ENCODE results near the gene EEF1A1.

Gene EEF1A1

GRCh38 chr6:73511796-73512195, 9.0 kb downstream of the EEF1A1 start (continued):
- TF ChIP-seq ZNF660 (tag by site-specific recombination; IDR thresholded peaks at IDR 0.05), result no peak
- TF ChIP-seq, protein P1, sequence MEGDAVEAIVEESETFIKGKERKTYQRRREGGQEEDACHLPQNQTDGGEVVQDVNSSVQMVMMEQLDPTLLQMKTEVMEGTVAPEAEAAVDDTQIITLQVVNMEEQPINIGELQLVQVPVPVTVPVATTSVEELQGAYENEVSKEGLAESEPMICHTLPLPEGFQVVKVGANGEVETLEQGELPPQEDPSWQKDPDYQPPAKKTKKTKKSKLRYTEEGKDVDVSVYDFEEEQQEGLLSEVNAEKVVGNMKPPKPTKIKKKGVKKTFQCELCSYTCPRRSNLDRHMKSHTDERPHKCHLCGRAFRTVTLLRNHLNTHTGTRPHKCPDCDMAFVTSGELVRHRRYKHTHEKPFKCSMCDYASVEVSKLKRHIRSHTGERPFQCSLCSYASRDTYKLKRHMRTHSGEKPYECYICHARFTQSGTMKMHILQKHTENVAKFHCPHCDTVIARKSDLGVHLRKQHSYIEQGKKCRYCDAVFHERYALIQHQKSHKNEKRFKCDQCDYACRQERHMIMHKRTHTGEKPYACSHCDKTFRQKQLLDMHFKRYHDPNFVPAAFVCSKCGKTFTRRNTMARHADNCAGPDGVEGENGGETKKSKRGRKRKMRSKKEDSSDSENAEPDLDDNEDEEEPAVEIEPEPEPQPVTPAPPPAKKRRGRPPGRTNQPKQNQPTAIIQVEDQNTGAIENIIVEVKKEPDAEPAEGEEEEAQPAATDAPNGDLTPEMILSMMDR (tag by site-specific recombination; IDR thresholded peaks at IDR 0.05), result no peak
- no peak for TF ChIP-seq ZNF221 (tag by site-specific recombination; IDR thresholded peaks at IDR 0.05; ENCODE audit: borderline replicate concordance)
- TF ChIP-seq ZNF16 (tag by site-specific recombination; IDR thresholded peaks at IDR 0.05; ENCODE audit: low read depth), result no peak
- no peak for TF ChIP-seq ZNF830 (tag by site-specific recombination; IDR thresholded peaks at IDR 0.05; ENCODE audit: low read depth)
- TF ChIP-seq ZIC2 (tag by site-specific recombination; IDR thresholded peaks at IDR 0.05), result no peak
- no peak for TF ChIP-seq ZNF302 (tag by site-specific recombination; IDR thresholded peaks at IDR 0.05; ENCODE audit: low read depth)

GRCh38 chr6:73509851-73510250, 11.0 kb downstream of the EEF1A1 start:
- POLR2A ChIA-PET, result interaction anchor here (5.0 kb wide), 1 partner anchor 11 kb away, joined by 37 read pairs; the partner anchor contains the start of gene EEF1A1
- H3K9me3 ChIP-seq (ENCODE audit: control insufficient read depth, insufficient read depth, low read depth, low read length), result no peaks in the 10 kb centered on the region
- no peak overlapping the region for H3K27ac ChIP-seq (ENCODE audit: extremely low read depth, low read depth, low read length)
- no peak overlapping the region for H3K4me3 ChIP-seq (ENCODE audit: low read depth, low read length)
- H3K4me1 ChIP-seq (ENCODE audit: control insufficient read depth, insufficient read depth, low read length), result no peaks in the 10 kb centered on the region
- TF ChIP-seq TCF7L2 (IDR thresholded peaks at IDR 0.05; ENCODE audit: borderline replicate concordance, low read depth, low read length) (no peak), TRIM28 (IDR thresholded peaks at IDR 0.05; ENCODE audit: borderline replicate concordance, low read length) (no peak), REST (tag by site-specific recombination; IDR thresholded peaks at IDR 0.05) (no peak)
- H3K36me3 ChIP-seq (ENCODE audit: control insufficient read depth in 2 of 2, insufficient read depth in 1 of 2, low read length in 2 of 2), result peaks cover 8 to 9% of the 10 kb centered on the region in 2 experiments; a peak in 2 of 3 replicates
- CTCF ChIA-PET, result interaction anchor here (0.6 to 1.8 kb wide), 3 partner anchors 101 to 156 kb away, joined by 3 to 5 read pairs (median 3); no protein-coding TSS in a partner anchor

- no peak for TF ChIP-seq ZNF791 (tag by site-specific recombination; IDR thresholded peaks at IDR 0.05)
- Histone ChIP-seq H3K27ac (ENCODE audit: extremely low read depth, low read depth, low read length) (no peak overlapping the region), H3K4me3 (ENCODE audit: low read depth, low read length) (no peak overlapping the region), H3K36me3 (ENCODE audit: control insufficient read depth in 2 of 2, insufficient read depth in 1 of 2, low read length in 2 of 2) (peaks cover 0 to 9% of the 10 kb centered on the region in 2 experiments; a peak in 2 of 3 replicates), H3K4me1 (ENCODE audit: control insufficient read depth, insufficient read depth, low read length) (no peaks in the 10 kb centered on the region), H3K9me3 (ENCODE audit: control insufficient read depth, insufficient read depth, low read depth, low read length) (no peaks in the 10 kb centered on the region)
- ChIA-PET POLR2A (interaction anchor here (5.0 kb wide), 1 partner anchor 12 kb away, joined by 37 read pairs; the partner anchor contains the start of gene EEF1A1), CTCF (interaction anchor here (0.6 kb wide), 1 partner anchor 163 kb away, joined by 3 read pairs; no protein-coding TSS in a partner anchor)
Measured at GRCh38 chr6:73508776-73509175, 12.1 kb downstream of the EEF1A1 start.

DNA sequence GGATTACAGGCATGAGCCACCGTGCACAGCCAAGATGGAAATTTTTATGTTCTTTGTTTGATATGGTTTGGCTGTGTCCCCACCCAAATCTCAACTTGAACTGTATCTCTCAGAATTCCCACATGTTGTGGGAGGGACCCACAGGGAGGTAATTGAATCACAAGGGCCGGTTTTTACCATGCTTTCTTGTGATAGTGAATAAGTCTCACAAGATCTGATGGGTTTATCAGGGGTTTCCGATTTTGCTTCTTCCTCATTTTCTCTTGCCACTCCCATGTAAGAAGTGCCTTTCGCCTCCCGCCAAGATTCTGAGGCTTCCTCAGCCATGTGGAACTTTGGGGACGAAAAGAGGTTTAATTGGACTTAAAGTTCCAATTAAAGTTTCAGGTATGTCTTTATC, 14.6 kb downstream of the EEF1A1 start:
- H3K36me3 ChIP-seq (ENCODE audit: control insufficient read depth in 2 of 2, insufficient read depth in 1 of 2, low read length in 2 of 2), result peaks cover 0 to 27% of the 10 kb centered on the region in 2 experiments
- H3K9me3 ChIP-seq (ENCODE audit: control insufficient read depth, insufficient read depth, low read depth, low read length), result no peaks in the 10 kb centered on the region
- ChIA-PET POLR2A (no interaction called here), CTCF (no interaction called here)
- H3K4me3 ChIP-seq (ENCODE audit: low read depth, low read length), result no peak overlapping the region
- no peaks in the 10 kb centered on the region for H3K4me1 ChIP-seq (ENCODE audit: control insufficient read depth, insufficient read depth, low read length)
- no peak overlapping the region for H3K27ac ChIP-seq (ENCODE audit: extremely low read depth, low read depth, low read length)
- TF ChIP-seq ZNF555 (tag by site-specific recombination; conservative IDR thresholded peaks at IDR 0.05), result no peak
- TF ChIP-seq ZBTB1 (tag by site-specific recombination; IDR thresholded peaks at IDR 0.05), result no peak
- TF ChIP-seq ZFP37 (tag by site-specific recombination; IDR thresholded peaks at IDR 0.05), result no peak
- no peak for TF ChIP-seq ZIC2 (tag by site-specific recombination; IDR thresholded peaks at IDR 0.05)
- TF ChIP-seq ZNF26 (tag by site-specific recombination; IDR thresholded peaks at IDR 0.05), result no peak
- TF ChIP-seq ZNF48 (tag by site-specific recombination; IDR thresholded peaks at IDR 0.05), result no peak
- no peak for TF ChIP-seq ZNF843 (tag by site-specific recombination; IDR thresholded peaks at IDR 0.05)
- no peak for TF ChIP-seq ZNF416 (tag by site-specific recombination; IDR thresholded peaks at IDR 0.05)
- TF ChIP-seq YY1 (tag by site-specific recombination; IDR thresholded peaks at IDR 0.05), result no peak
- no peak for TF ChIP-seq ZNF792 (tag by site-specific recombination; IDR thresholded peaks at IDR 0.05)
- TF ChIP-seq ZBTB10 (tag by site-specific recombination; IDR thresholded peaks at IDR 0.05), result no peak

Data from HEK293 (cell line).